DND-41 (cell line): ENCODE measurements around the gene LRRTM4.

ENCODE experiments used
- CTCF ChIP-seq: IDR thresholded peaks from 2 replicates; pipeline ENCODE4 v1.5.1; 2012; ENCODE audit warnings: borderline replicate concordance, low read length, moderate library complexity, mild to moderate bottlenecking; ENCODE audit not compliant: poor library complexity, severe bottlenecking; ENCODE audit errors: extremely low read depth
- EZH2 ChIP-seq: IDR thresholded peaks from 3 replicates; pipeline ENCODE4 v1.6.1; 2012; ENCODE audit warnings: borderline replicate concordance, low read depth, mild to moderate bottlenecking, moderate library complexity, low read length, inconsistent platforms; ENCODE audit not compliant: severe bottlenecking

DNA sequence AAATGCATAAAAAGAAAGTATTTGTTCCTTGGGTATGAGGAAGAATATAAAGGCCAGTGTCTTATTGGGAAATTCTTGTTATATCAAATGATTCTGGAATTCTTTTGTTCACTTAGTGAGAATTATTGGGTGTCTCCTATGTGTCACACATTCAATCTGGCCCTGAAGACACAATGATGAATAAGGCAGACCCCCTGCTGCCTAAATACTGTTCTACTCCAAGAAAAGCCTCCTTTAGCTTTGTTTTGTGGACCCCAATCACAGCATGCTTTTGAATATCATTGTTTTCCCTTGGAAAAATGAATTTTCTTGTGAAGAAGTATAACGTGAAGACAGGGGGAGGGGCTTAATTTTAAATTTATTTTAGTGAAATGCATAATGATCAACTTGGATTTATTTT lies 682.4 kb downstream of the LRRTM4 start:
- TF ChIP-seq CTCF = no peak
- no peak for TF ChIP-seq EZH2
